ENCODE data around the gene ZNF862. TPM values are rescaled to one million over a fixed set of nuclear protein-coding genes. Genes with fewer than 3 reads are reported as not detected.

Gene ZNF862
- total RNA-seq, 2 experiments from 2014 or later: 7.9 to 9.1 TPM

- Histone ChIP-seq H3K9me2 (ENCODE audit: insufficient read depth, low read length) (no peaks in the 10 kb centered on the region), H3K27ac (ENCODE audit: low read depth, low read length, poor library complexity, severe bottlenecking) (peak within 1 kb of the TSS; percentile 25), H3K9me3 (ENCODE audit: low read length) (no peaks in the 10 kb centered on the region), H4K20me1 (ENCODE audit: insufficient read depth, low read length) (no peaks in the 10 kb centered on the region), H3K4me1 (ENCODE audit: insufficient read depth, low read length, poor library complexity, severe bottlenecking) (peaks cover 48% of the 10 kb centered on the region), H3K79me2 (ENCODE audit: insufficient read depth, low read depth, low read length) (no peaks in the 10 kb centered on the region), H3K36me3 (ENCODE audit: insufficient read depth, low read length) (no peaks in the 10 kb centered on the region), H2AFZ (ENCODE audit: low read length) (peak within 1 kb of the TSS; percentile 95), H3K4me2 (ENCODE audit: low read length) (peak within 1 kb of the TSS; percentile 76), H3K4me3 (ENCODE audit: low read depth, low read length, poor library complexity, severe bottlenecking) (peak within 1 kb of the TSS; percentile 75)
- ChIA-PET POLR2A (no interaction called here), CTCF (ENCODE audit: unreplicated experiment) (no interaction called here)
- TF ChIP-seq EZH2phosphoT487 (IDR thresholded peaks at IDR 0.05; ENCODE audit: borderline replicate concordance, low read depth, low read length): no peak
- TF ChIP-seq CTCF (conservative IDR thresholded peaks at IDR 0.05; ENCODE audit: low read length): no peak
- peak; percentile 95 for DNase-seq (ENCODE audit: low spot score)
- intact Hi-C loops (cut with micrococcal nuclease; ENCODE audit: unreplicated experiment): loop anchor here (1.0 to 5.0 kb wide), 2 partner anchors 35 to 1024 kb away; partner anchors contain the start of gene ZNF862
- TSS peak; percentile 73 for BruUV-seq (replicated peaks)
Measured at GRCh38 chr7:149873074-149873969, 35.1 kb downstream of the ZNF862 start, which contains the start of gene ATP6V0E2. ATP6V0E2 (plus strand) TSS chr7:149873969; CDS start chr7:149874066, 97 bp downstream.

- no TSS peak for BruUV-seq (replicated peaks)
- POLR2A ChIA-PET: interaction anchor here (0.8 kb wide), 1 partner anchor 513 kb away, joined by 5 read pairs; no protein-coding TSS in a partner anchor
- Histone ChIP-seq H4K20me1 (ENCODE audit: insufficient read depth, low read length) (no peaks in the 10 kb centered on the region), H3K4me1 (ENCODE audit: insufficient read depth, low read length, poor library complexity, severe bottlenecking) (peaks cover 40% of the 10 kb centered on the region), H3K9me2 (ENCODE audit: insufficient read depth, low read length) (no peaks in the 10 kb centered on the region), H3K9me3 (ENCODE audit: low read length) (no peaks in the 10 kb centered on the region), H3K4me2 (ENCODE audit: low read length) (peak overlapping the region; percentile 76), H3K4me3 (ENCODE audit: low read depth, low read length, poor library complexity, severe bottlenecking) (peak overlapping the region; percentile 75), H3K79me2 (ENCODE audit: insufficient read depth, low read depth, low read length) (no peaks in the 10 kb centered on the region), H3K27ac (ENCODE audit: low read depth, low read length, poor library complexity, severe bottlenecking) (peak overlapping the region; percentile 8), H2AFZ (ENCODE audit: low read length) (peak overlapping the region; percentile 65), H3K36me3 (ENCODE audit: insufficient read depth, low read length) (no peaks in the 10 kb centered on the region)
- CTCF ChIA-PET (ENCODE audit: unreplicated experiment): no interaction called here
- intact Hi-C loops (cut with micrococcal nuclease; ENCODE audit: unreplicated experiment): loop anchor here (1.0 to 5.0 kb wide), 2 partner anchors 36 to 1023 kb away; partner anchors contain the start of gene ZNF862
- no peak for DNase-seq (ENCODE audit: low spot score)
- TF ChIP-seq EZH2phosphoT487 (IDR thresholded peaks at IDR 0.05; ENCODE audit: borderline replicate concordance, low read depth, low read length) (no peak), CTCF (conservative IDR thresholded peaks at IDR 0.05; ENCODE audit: low read length) (no peak)
Measured at GRCh38 chr7:149873970-149874643, 35.9 kb downstream of the ZNF862 start.
